H1 (cell line): ENCODE measurements around the gene LRRC4C. TPM values are rescaled to one million over a fixed set of nuclear protein-coding genes. Genes with fewer than 3 reads are reported as not detected.

Experiments used
- CTCF ChIA-PET: fragments of 300-600 bp; sonication (Branson Sonifier 250); formaldehyde crosslinking; loops from one replicate; lab custom pipeline; 2021; ENCODE audit not compliant: partially characterized antibody; lab: Charles Lee
- POLR2A ChIA-PET: fragments of 300-600 bp; sonication (Branson Sonifier 250); formaldehyde crosslinking; loops from one replicate; lab custom pipeline; 2021; ENCODE audit warnings: inconsistent platforms; ENCODE audit not compliant: partially characterized antibody; lab: Charles Lee
- DNase-seq, 2 experiments: peaks; one replicate each; pipeline versions ENCODE4 v3.0.0 to v3.0.0-alpha.2; 2010 to 2022; ENCODE audit warnings: low spot score in 2 of 2, low read depth in 1 of 2, mixed read lengths in 1 of 2
- FAIRE-seq: peaks from 2 replicates; lab custom pipeline; 2011; peaks lifted over from hg19 to GRCh38; lab: Jason Lieb, UNC
- H2AFZ ChIP-seq: 2 replicates; pipeline ENCODE4 v1.8.1; 2012; ENCODE audit warnings: low read length, inconsistent platforms
- H2AK5ac ChIP-seq: 2 replicates; pipeline ENCODE4 v1.6.1; 2013; ENCODE audit warnings: low read depth, low read length
- H2BK120ac ChIP-seq: replicated peaks from 2 replicates; pipeline ENCODE3; 2013; ENCODE audit warnings: low read depth, low read length, inconsistent platforms
- H2BK12ac ChIP-seq: 2 replicates; pipeline ENCODE4 v1.6.1; 2013; ENCODE audit warnings: low read depth, low read length
- H2BK15ac ChIP-seq: 2 replicates; pipeline ENCODE4 v1.6.1; 2013; ENCODE audit warnings: low read length
- H2BK20ac ChIP-seq: 2 replicates; pipeline ENCODE4 v1.6.1; 2013; ENCODE audit warnings: low read length
- H2BK5ac ChIP-seq: 2 replicates; pipeline ENCODE4 v1.6.1; 2013; ENCODE audit warnings: low read depth, low read length
- H3K14ac ChIP-seq: 2 replicates; pipeline ENCODE4 v1.6.1; 2013; ENCODE audit warnings: inconsistent platforms; ENCODE audit not compliant: insufficient read length
- H3K18ac ChIP-seq: 2 replicates; pipeline ENCODE4 v1.6.1; 2013; ENCODE audit warnings: low read length; ENCODE audit errors: extremely low read depth
- H3K23ac ChIP-seq: 2 replicates; pipeline ENCODE4 v1.6.1; 2013; ENCODE audit warnings: inconsistent platforms; ENCODE audit not compliant: insufficient read length
- H3K23me2 ChIP-seq: 2 replicates; pipeline ENCODE4 v1.6.1; 2013; ENCODE audit warnings: low read depth, low read length
- H3K27ac ChIP-seq: 2 replicates; pipeline ENCODE4 v1.6.1; 2011; ENCODE audit warnings: low read depth, low read length, inconsistent platforms
- H3K27me3 ChIP-seq, 4 experiments: replicated peaks in 1 of 4; 1 replicate in 1 of 4; 2 replicates in 3 of 4; pipeline versions ENCODE4 v1.6.1 to v1.8.1; 2011 to 2013; ENCODE audit warnings: low read length in 3 of 4, mild to moderate bottlenecking in 3 of 4, inconsistent platforms in 2 of 4, mixed read lengths in 2 of 4, moderate library complexity in 1 of 4; ENCODE audit not compliant: control insufficient read depth in 3 of 4, insufficient read depth in 3 of 4; ENCODE audit errors: extremely low read depth in 1 of 4
- H3K36me3 ChIP-seq, 4 experiments: 2 replicates each; pipeline versions ENCODE4 v1.6.1 to v1.8.1; 2011 to 2013; ENCODE audit warnings: mild to moderate bottlenecking in 4 of 4, low read length in 3 of 4, moderate library complexity in 2 of 4, control low read depth in 1 of 4, inconsistent platforms in 1 of 4; ENCODE audit not compliant: insufficient read depth in 4 of 4, control insufficient read depth in 2 of 4
- H3K4ac ChIP-seq: replicated peaks from 2 replicates; pipeline ENCODE3; 2013; ENCODE audit warnings: low read length, low read depth, mixed read lengths, inconsistent platforms; ENCODE audit not compliant: insufficient read length
- H3K4me1 ChIP-seq, 4 experiments: replicated peaks in 1 of 4; 1 replicate in 1 of 4; 2 replicates in 3 of 4; pipeline versions ENCODE4 v1.6.1 to v1.8.1; 2011 to 2013; ENCODE audit warnings: low read length in 3 of 4, inconsistent platforms in 2 of 4, mixed read lengths in 1 of 4; ENCODE audit not compliant: insufficient read depth in 4 of 4, control insufficient read depth in 3 of 4
- H3K4me2 ChIP-seq, 2 experiments: 2 replicates each; pipeline versions ENCODE4 v1.6.1 to v1.8.1; 2011 to 2013; ENCODE audit warnings: low read depth in 2 of 2, low read length in 2 of 2, control low read depth in 1 of 2, inconsistent platforms in 1 of 2, mild to moderate bottlenecking in 1 of 2; ENCODE audit not compliant: insufficient read depth in 1 of 2
- H3K4me3 ChIP-seq, 4 experiments: fragments of 200-600, 300-600 bp in 1 of 4; sonication (generic), shearing (Covaris generic), sonication (Bioruptor Twin) in 1 of 4; 2 replicates each; pipeline versions ENCODE4 v1.5.1 to v1.8.1; 2011 to 2016; ENCODE audit warnings: low read length in 4 of 4, low read depth in 3 of 4, control low read depth in 2 of 4, inconsistent platforms in 2 of 4, mild to moderate bottlenecking in 2 of 4, mixed read lengths in 1 of 4, moderate library complexity in 1 of 4; ENCODE audit not compliant: insufficient read depth in 2 of 4; ENCODE audit errors: extremely low read depth in 1 of 4
- H3K56ac ChIP-seq: replicated peaks from 2 replicates; pipeline ENCODE3; 2013; ENCODE audit warnings: low read depth, mild to moderate bottlenecking, mixed read lengths, low read length, inconsistent platforms; ENCODE audit not compliant: insufficient read length
- H3K79me1 ChIP-seq: 2 replicates; pipeline ENCODE4 v1.6.1; 2013; ENCODE audit warnings: low read depth, low read length, control low read depth
- H3K79me2 ChIP-seq, 2 experiments: 2 replicates each; pipeline versions ENCODE4 v1.6.1 to v1.8.1; 2012 to 2013; ENCODE audit warnings: low read length in 2 of 2, mild to moderate bottlenecking in 2 of 2, inconsistent platforms in 1 of 2; ENCODE audit not compliant: insufficient read depth in 2 of 2, control insufficient read depth in 1 of 2
- H3K9ac ChIP-seq, 4 experiments: replicated peaks in 1 of 4; 1 replicate in 1 of 4; 2 replicates in 3 of 4; pipeline versions ENCODE4 v1.6.1 to v1.8.1; 2011 to 2013; ENCODE audit warnings: low read depth in 3 of 4, low read length in 3 of 4, control low read depth in 2 of 4, mild to moderate bottlenecking in 2 of 4, moderate library complexity in 2 of 4, inconsistent platforms in 1 of 4; ENCODE audit errors: extremely low read depth in 1 of 4
- H3K9me3 ChIP-seq, 2 experiments: 2 replicates each; pipeline versions ENCODE4 v1.6.1 to v1.8.1; 2012 to 2013; ENCODE audit warnings: mild to moderate bottlenecking in 2 of 2, moderate library complexity in 2 of 2, control low read depth in 1 of 2, inconsistent platforms in 1 of 2, low read depth in 1 of 2, low read length in 1 of 2, mixed read lengths in 1 of 2; ENCODE audit not compliant: insufficient read depth in 2 of 2
- H4K20me1 ChIP-seq, 2 experiments: replicated peaks in 1 of 2; 2 replicates each; pipeline versions ENCODE3 to v1.8.1; 2011 to 2013; ENCODE audit warnings: inconsistent platforms in 2 of 2, low read length in 2 of 2, mild to moderate bottlenecking in 1 of 2; ENCODE audit not compliant: insufficient read depth in 2 of 2, control insufficient read depth in 1 of 2
- H4K5ac ChIP-seq: 2 replicates; pipeline ENCODE4 v1.6.1; 2013; ENCODE audit warnings: low read length, low read depth, mixed read lengths, inconsistent platforms; ENCODE audit not compliant: insufficient read length
- H4K8ac ChIP-seq: 2 replicates; pipeline ENCODE4 v1.8.0; 2013; ENCODE audit warnings: mild to moderate bottlenecking, moderate library complexity, low read length, inconsistent platforms; ENCODE audit not compliant: insufficient read depth; ENCODE audit errors: extremely low read depth
- H4K91ac ChIP-seq: replicated peaks from 2 replicates; pipeline ENCODE3; 2013; ENCODE audit warnings: low read length, mixed read lengths, inconsistent platforms; ENCODE audit not compliant: insufficient read length
- BCL11A ChIP-seq, 2 experiments: IDR thresholded peaks; one replicate each; pipeline ENCODE4 v1.6.1; 2011; ENCODE audit warnings: low read depth in 2 of 2, low read length in 2 of 2, mild to moderate bottlenecking in 2 of 2
- CHD1 ChIP-seq: IDR thresholded peaks from 2 replicates; pipeline ENCODE4 v1.6.1; 2012; ENCODE audit warnings: low read depth, low read length, improper control_type of control experiment
- GABPA ChIP-seq: IDR thresholded peaks from 2 replicates; pipeline ENCODE4 v1.6.1; 2011; ENCODE audit warnings: mild to moderate bottlenecking, low read length, moderate library complexity, borderline replicate concordance; ENCODE audit not compliant: insufficient read depth
- GTF2F1 ChIP-seq: IDR thresholded peaks from 2 replicates; pipeline ENCODE4 v1.6.1; 2012; ENCODE audit warnings: low read depth, low read length, improper control_type of control experiment, borderline replicate concordance
- HDAC2 ChIP-seq, 2 experiments: fragments of 300-600 bp in 1 of 2; sonication (generic) in 1 of 2; IDR thresholded peaks; 2 replicates each; pipeline ENCODE4 v1.6.1; 2011 to 2012; ENCODE audit warnings: low read depth in 2 of 2, low read length in 2 of 2, mild to moderate bottlenecking in 2 of 2, moderate library complexity in 2 of 2, borderline replicate concordance in 1 of 2, inconsistent platforms in 1 of 2
- KDM5A ChIP-seq: fragments of 200-600 bp; IDR thresholded peaks from 2 replicates; pipeline ENCODE4 v1.7.1; 2012; ENCODE audit warnings: mild to moderate bottlenecking, low read length, inconsistent platforms, mixed read lengths
- POLR2A ChIP-seq, 2 experiments: IDR thresholded peaks; 1 replicate in 1 of 2; 2 replicates in 1 of 2; pipeline ENCODE4 v1.6.1; 2011; ENCODE audit warnings: low read depth in 2 of 2, low read length in 2 of 2, mild to moderate bottlenecking in 2 of 2; ENCODE audit errors: control extremely low read depth in 1 of 2
- POU5F1 ChIP-seq: IDR thresholded peaks from 2 replicates; pipeline ENCODE4 v1.6.1; 2011; ENCODE audit warnings: low read depth, mild to moderate bottlenecking, low read length, moderate library complexity
- RXRA ChIP-seq: IDR thresholded peaks from 2 replicates; pipeline ENCODE4 v1.6.1; 2011; ENCODE audit warnings: low read depth, mild to moderate bottlenecking, low read length, moderate library complexity; ENCODE audit not compliant: insufficient read depth
- SP1 ChIP-seq: IDR thresholded peaks from 2 replicates; pipeline ENCODE4 v1.6.1; 2011; ENCODE audit warnings: low read depth, low read length
- TAF7 ChIP-seq: optimal IDR thresholded peaks from 2 replicates; pipeline ENCODE3; 2011; ENCODE audit warnings: low read depth, mild to moderate bottlenecking, inconsistent platforms, low read length, moderate library complexity, borderline replicate concordance
- WGBS, 2 experiments: shearing (Covaris generic) in 1 of 2; methylation state at CpG; one replicate each; pipeline versions ENCODE4 v1.1.6 to v1.1.7; 2013 to 2015; ENCODE audit warnings: low lambda C conversion rate in 2 of 2, mixed read lengths in 2 of 2, inconsistent platforms in 1 of 2, low coverage in 1 of 2, missing lambda C conversion rate in 1 of 2; ENCODE audit not compliant: insufficient replicate concordance in 2 of 2, insufficient coverage in 1 of 2, insufficient read length in 1 of 2; ENCODE audit errors: extremely low coverage in 1 of 2, missing lambda C conversion rate in 1 of 2; 5-methylcytosine and 5-hydroxymethylcytosine counted together
- polyA plus RNA-seq, 7 experiments: library from polyadenylated mRNA; depleted of rRNA in 3 of 7; stranded (reverse) in 5 of 7; unstranded in 2 of 7; fragments of >200 nt in 5 of 7; fragments of 200-250 nt in 2 of 7; gene quantifications; 1 replicate in 5 of 7; 2 replicates in 1 of 7; 4 replicates in 1 of 7; pipeline versions ENCODE4 v1.2.1 to v1.2.3, GENCODE V29; 2011 to 2013; ENCODE audit warnings: missing spikeins in 2 of 7, mixed read lengths in 2 of 7
- total RNA-seq: library from RNA; stranded (reverse); fragmentation: NEBNext Ultra II Directional; extraction: Animal tissue kit (Norgen Biotek cat#: 25700); gene quantifications from 2 replicates; pipeline ENCODE4 v1.2.1, GENCODE V29; 2021
- TF ChIP-seq, protein P1 (sequence below), 3 experiments: IDR thresholded peaks; 1 replicate in 2 of 3; 2 replicates in 1 of 3; pipeline versions ENCODE4 v1.5.1 to v1.6.1; 2011; ENCODE audit warnings: low read length in 3 of 3, mild to moderate bottlenecking in 3 of 3, inconsistent platforms in 2 of 3, low read depth in 1 of 3, moderate library complexity in 1 of 3; ENCODE audit not compliant: insufficient read depth in 1 of 3; ENCODE audit errors: control extremely low read depth in 1 of 3

LRRC4C gene
- total and polyA plus RNA-seq, 2 of the 8 experiments (the other 6 are each of a cell fraction or from before 2014, with no cell fraction given): 0.23 to 2.2 TPM

DNA sequence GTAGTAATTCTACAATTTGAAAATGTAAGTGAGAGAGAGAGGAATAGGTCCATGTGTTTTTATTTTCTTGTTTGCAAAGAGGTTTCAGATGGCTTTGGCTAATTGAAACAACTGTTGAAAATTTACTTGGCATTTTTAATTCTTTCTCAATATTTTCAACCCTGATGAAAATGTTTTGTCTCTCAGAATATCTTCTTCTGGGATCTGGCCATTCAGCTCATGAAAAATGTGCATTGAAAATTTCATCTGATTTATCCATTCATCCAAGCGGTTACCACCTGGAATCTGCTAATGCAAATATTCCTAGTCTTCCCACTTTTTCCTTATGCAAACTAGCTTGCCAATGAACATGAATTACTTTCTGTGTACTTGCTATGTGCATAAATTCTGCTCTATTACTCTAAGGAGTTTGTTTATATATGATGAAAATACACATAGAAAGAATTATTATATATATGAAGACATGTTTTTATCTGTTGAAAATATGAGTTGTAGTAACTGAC is 621.2 kb downstream of the LRRC4C start:
- CTCF ChIA-PET: no interaction called here
- Histone ChIP-seq H3K4me2 (no peak overlapping the region), H4K8ac (no peak overlapping the region), H3K4me1 (peaks cover 0 to 10% (median 5%) of the 10 kb centered on the region in 4 experiments; a peak in 4 of 7 replicates), H2AFZ (no peak overlapping the region), H3K4ac (no peak overlapping the region), H3K23me2 (no peaks in the 10 kb centered on the region), H4K91ac (no peak overlapping the region), H3K9ac (no peak overlapping the region), H3K36me3 (no peaks in the 10 kb centered on the region), H2BK15ac (no peak overlapping the region), H3K9me3 (no peaks in the 10 kb centered on the region), H3K79me2 (no peaks in the 10 kb centered on the region), H3K18ac (no peak overlapping the region), H2AK5ac (no peak overlapping the region), H3K4me3 (no peak overlapping the region), H4K20me1 (no peaks in the 10 kb centered on the region), H3K56ac (no peak overlapping the region), H2BK5ac (no peak overlapping the region), H3K14ac (no peak overlapping the region), H2BK120ac (no peak overlapping the region), H3K79me1 (no peaks in the 10 kb centered on the region), H2BK12ac (no peak overlapping the region), H3K23ac (no peak overlapping the region), H3K27me3 (no peaks in the 10 kb centered on the region), H2BK20ac (no peak overlapping the region), H4K5ac (no peak overlapping the region), H3K27ac (no peak overlapping the region)
- WGBS, 2 experiments: 95% methylated on average over 1 of the region's 1 CpG; no CpG with 5 or more reads in 1 of the 2 experiments
- FAIRE-seq (no peak), DNase-seq (no peak)
- TF ChIP-seq RXRA (no peak), BCL11A (IDR thresholded peaks at IDR 0.05; ENCODE audit: low read depth in 2 of 2, low read length in 2 of 2) (no peak), POU5F1 (no peak), POLR2A (IDR thresholded peaks at IDR 0.05; ENCODE audit: control extremely low read depth in 1 of 2, low read depth in 2 of 2, low read length in 2 of 2) (no peak), TAF7 (no peak), CHD1 (no peak), HDAC2 (IDR thresholded peaks at IDR 0.05; ENCODE audit: borderline replicate concordance in 1 of 2, low read depth in 2 of 2, low read length in 2 of 2) (no peak), GTF2F1 (no peak), SP1 (no peak), GABPA (no peak), KDM5A (no peak)
- TF ChIP-seq, protein P1, sequence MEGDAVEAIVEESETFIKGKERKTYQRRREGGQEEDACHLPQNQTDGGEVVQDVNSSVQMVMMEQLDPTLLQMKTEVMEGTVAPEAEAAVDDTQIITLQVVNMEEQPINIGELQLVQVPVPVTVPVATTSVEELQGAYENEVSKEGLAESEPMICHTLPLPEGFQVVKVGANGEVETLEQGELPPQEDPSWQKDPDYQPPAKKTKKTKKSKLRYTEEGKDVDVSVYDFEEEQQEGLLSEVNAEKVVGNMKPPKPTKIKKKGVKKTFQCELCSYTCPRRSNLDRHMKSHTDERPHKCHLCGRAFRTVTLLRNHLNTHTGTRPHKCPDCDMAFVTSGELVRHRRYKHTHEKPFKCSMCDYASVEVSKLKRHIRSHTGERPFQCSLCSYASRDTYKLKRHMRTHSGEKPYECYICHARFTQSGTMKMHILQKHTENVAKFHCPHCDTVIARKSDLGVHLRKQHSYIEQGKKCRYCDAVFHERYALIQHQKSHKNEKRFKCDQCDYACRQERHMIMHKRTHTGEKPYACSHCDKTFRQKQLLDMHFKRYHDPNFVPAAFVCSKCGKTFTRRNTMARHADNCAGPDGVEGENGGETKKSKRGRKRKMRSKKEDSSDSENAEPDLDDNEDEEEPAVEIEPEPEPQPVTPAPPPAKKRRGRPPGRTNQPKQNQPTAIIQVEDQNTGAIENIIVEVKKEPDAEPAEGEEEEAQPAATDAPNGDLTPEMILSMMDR (IDR thresholded peaks at IDR 0.05; ENCODE audit: control extremely low read depth in 1 of 3, insufficient read depth in 1 of 3, low read depth in 1 of 3, low read length in 3 of 3): no peak
- POLR2A ChIA-PET: no interaction called here
